Ishikawa (cell line): Measurements from ENCODE around the gene NCOA7.

ENCODE experiments used
- CEBPB ChIP-seq: IDR thresholded peaks from 2 replicates; pipeline ENCODE4 v1.6.1; 2012
- CREB1 ChIP-seq: IDR thresholded peaks from 2 replicates; pipeline ENCODE4 v1.6.1; 2012; ENCODE audit warnings: low read depth
- EGR1 ChIP-seq: IDR thresholded peaks from 2 replicates; pipeline ENCODE4 v1.6.1; 2012
- EP300 ChIP-seq: IDR thresholded peaks from 2 replicates; pipeline ENCODE4 v1.6.1; 2012; ENCODE audit warnings: borderline replicate concordance
- FOXM1 ChIP-seq: IDR thresholded peaks from 2 replicates; pipeline ENCODE4 v1.6.1; 2012; ENCODE audit warnings: low read depth, borderline replicate concordance
- NFIC ChIP-seq: IDR thresholded peaks from 2 replicates; pipeline ENCODE4 v1.6.1; 2012
- RAD21 ChIP-seq: IDR thresholded peaks from 2 replicates; pipeline ENCODE4 v1.6.1; 2012; ENCODE audit warnings: low read depth
- REST ChIP-seq: IDR thresholded peaks from 2 replicates; pipeline ENCODE4 v1.6.1; 2012; ENCODE audit warnings: low read depth, mild to moderate bottlenecking
- TAF1 ChIP-seq: IDR thresholded peaks from 2 replicates; pipeline ENCODE4 v1.6.1; 2012; ENCODE audit warnings: low read depth, mild to moderate bottlenecking
- TCF12 ChIP-seq: IDR thresholded peaks from 2 replicates; pipeline ENCODE4 v1.6.1; 2012; ENCODE audit warnings: low read depth
- TEAD4 ChIP-seq: IDR thresholded peaks from 2 replicates; pipeline ENCODE4 v1.6.1; 2012
- USF1 ChIP-seq: IDR thresholded peaks from 2 replicates; pipeline ENCODE4 v1.6.1; 2012
- YY1 ChIP-seq: IDR thresholded peaks from 2 replicates; pipeline ENCODE4 v1.6.1; 2012; ENCODE audit warnings: low read depth
- ZBTB7A ChIP-seq: IDR thresholded peaks from 2 replicates; pipeline ENCODE4 v1.6.1; 2012; ENCODE audit warnings: low read depth
- TF ChIP-seq, protein P1 (sequence below): IDR thresholded peaks from 2 replicates; pipeline ENCODE4 v1.6.1; 2012

NCOA7 gene

GRCh38 chr6:125810445-125810844 lies 19.7 kb downstream of the NCOA7 start:
- no peak for TF ChIP-seq FOXM1
- TF ChIP-seq NFIC: no peak
- TF ChIP-seq CREB1: no peak
- TF ChIP-seq EGR1: no peak
- TF ChIP-seq TEAD4: no peak
- TF ChIP-seq EP300: no peak
- no peak for TF ChIP-seq RAD21
- no peak for TF ChIP-seq CEBPB
- no peak for TF ChIP-seq ZBTB7A
- TF ChIP-seq USF1: no peak
- no peak for TF ChIP-seq YY1
- TF ChIP-seq TAF1: no peak
- TF ChIP-seq, protein P1, sequence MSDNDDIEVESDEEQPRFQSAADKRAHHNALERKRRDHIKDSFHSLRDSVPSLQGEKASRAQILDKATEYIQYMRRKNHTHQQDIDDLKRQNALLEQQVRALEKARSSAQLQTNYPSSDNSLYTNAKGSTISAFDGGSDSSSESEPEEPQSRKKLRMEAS: no peak
- TF ChIP-seq REST: no peak
- TF ChIP-seq TCF12: no peak

- no peak for TF ChIP-seq RAD21
- TF ChIP-seq EGR1: no peak
- TF ChIP-seq REST: no peak
- TF ChIP-seq TAF1: no peak
- TF ChIP-seq, protein P1: no peak
- TF ChIP-seq ZBTB7A: no peak
- no peak for TF ChIP-seq YY1
- TF ChIP-seq TCF12: no peak
- no peak for TF ChIP-seq TEAD4
- TF ChIP-seq CEBPB: no peak
Observed at GRCh38 chr6:125811259-125811658, 20.5 kb downstream of the NCOA7 start.

DNA sequence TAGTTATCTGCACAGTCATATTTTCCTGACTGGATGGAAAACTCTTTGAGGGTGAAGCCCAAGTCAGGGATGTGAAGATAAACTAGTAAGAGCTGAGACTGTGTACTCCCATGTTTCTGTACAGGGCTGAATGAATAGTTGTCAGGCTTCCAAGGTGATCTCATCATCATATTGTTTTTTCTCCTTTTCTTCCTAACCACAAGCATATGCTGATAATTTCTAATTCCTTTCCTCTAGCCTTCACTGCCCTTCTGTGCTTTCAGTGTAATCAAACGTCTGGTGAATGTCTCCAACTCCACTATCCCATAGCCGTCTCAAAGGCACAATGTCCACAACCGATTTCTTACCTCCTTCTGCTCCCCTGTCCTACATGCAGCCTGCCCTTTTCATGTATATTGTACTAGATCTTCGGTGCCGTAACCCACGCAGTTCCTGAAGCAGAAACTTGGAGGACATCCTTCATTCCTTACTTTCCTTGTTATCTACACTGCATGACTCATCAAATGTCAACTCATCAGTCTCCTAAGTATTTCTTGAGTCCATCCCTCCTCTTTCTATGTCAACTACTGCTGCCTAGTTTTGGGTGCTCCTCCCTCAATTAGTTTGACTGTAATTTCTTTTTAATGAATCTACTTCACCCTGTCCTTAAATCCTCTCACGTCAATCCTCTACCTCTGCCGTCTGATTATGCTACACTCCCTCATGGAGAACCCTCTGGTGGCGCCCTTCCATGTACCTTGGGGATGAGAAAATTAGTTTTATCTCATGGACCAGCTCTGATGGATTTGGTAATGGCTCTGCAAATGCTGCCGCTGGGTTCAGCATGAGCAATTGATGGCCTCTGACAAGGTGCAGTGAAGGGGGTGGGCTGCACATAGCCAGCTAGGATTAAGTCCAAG lies 21.9 kb downstream of the NCOA7 start:
- TF ChIP-seq USF1 (no peak), TEAD4 (no peak), TAF1 (no peak), ZBTB7A (no peak), TCF12 (no peak), YY1 (no peak), EP300 (no peak), EGR1 (no peak), CEBPB (no peak), NFIC (no peak), FOXM1 (no peak), RAD21 (no peak), REST (no peak), CREB1 (no peak)
- TF ChIP-seq, protein P1: no peak

- TF ChIP-seq TCF12 (no peak), YY1 (no peak), ZBTB7A (no peak), TAF1 (no peak), CREB1 (no peak), CEBPB (no peak), NFIC (no peak), RAD21 (no peak), FOXM1 (no peak), EP300 (no peak), TEAD4 (no peak), REST (no peak), USF1 (no peak), EGR1 (no peak)
- TF ChIP-seq, protein P1: no peak
Observed at GRCh38 chr6:125814481-125814880, 23.7 kb downstream of the NCOA7 start.
